HG03565 (cell line): ENCODE measurements around the gene C1R.
"Not testable (repeated sequence)": the region's sequence is repeated elsewhere in the genome, so short reads cannot be mapped to it uniquely, and the experiment has no call there.

Experiments
- ATAC-seq: cut with Tn5 transposase; IDR thresholded peaks from one replicate; pipeline ENCODE4 v1.9.1; 2021; ENCODE audit warnings: mild to moderate bottlenecking, moderate library complexity; ENCODE audit not compliant: unreplicated experiment

C1R gene

GRCh38 chr12:7039403-7039802 lies 52.8 kb downstream of the C1R start:
- no peak for ATAC-seq

DNA sequence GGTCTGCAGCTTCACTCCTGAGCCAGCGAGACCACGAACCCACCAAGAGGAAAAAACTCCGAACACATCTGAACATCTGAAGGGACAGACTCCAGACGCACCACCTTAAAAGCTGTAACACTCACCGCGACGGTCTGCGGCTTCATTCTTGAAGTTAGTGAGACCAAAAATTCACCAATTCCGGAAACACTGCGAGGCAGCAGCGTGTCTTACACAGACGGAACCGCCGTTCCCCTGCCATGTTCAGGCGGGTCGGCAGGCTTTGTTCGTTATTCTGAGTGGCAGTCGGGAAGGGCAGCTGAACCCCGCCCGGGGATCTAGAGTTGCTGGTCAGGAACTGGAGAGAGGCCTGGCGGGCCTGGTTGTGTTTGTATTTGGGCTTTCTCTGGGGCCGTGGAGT lies 53.7 kb downstream of the C1R start:
- no peak for ATAC-seq

GRCh38 chr12:7037411-7037810 lies 54.8 kb downstream of the C1R start:
- not testable (repeated sequence) for ATAC-seq

DNA sequence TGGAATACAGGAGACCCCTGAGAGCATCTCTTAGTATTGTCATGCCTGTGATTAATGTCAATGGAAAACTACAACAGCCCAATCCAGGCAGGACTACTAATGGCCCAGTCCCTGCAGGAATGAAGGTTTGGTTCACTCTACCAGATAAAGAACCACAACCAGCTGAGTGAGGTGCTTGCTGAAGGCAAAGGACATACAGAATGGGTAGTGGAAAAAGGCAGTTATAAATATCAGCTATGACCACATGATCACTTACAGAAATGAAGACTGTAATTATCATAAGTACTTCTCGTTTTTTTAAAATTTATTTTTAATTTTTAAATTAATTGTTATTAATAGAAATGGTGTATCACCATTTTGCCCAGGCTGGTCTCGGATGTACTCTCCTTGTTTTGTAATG lies 56.8 kb downstream of the C1R start:
- ATAC-seq: no peak

- no peak for ATAC-seq
These were observed 57.8 kb downstream of the C1R start for GRCh38 chr12:7034464-7034863.

- no peak for ATAC-seq
These were observed 59.3 kb downstream of the C1R start for GRCh38 chr12:7032990-7033389.

DNA sequence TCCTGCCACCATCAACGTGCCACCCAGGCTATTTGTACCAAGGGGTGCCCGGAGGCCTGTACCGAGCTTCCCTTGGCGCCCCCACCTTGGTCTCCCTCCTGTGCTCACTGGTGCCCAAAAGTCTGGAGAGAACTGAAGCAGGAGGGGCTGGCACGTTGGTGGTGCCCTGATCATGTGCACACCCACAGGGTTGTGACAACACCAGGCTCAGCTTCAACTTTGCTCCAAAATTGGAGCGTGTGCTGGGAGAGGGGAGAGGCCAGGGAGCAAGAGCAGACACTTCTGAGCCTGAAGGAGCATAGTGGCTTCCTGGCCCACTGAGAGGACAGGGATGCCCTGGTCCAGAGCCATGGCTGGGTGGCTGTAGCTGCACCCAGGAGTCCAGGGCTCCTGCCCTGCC lies 60.9 kb downstream of the C1R start:
- no peak for ATAC-seq
